GM19351 (cell line): ENCODE results near the gene SDK1.

ENCODE experiments used
- ATAC-seq: cut with Tn5 transposase; IDR thresholded peaks from one replicate; pipeline ENCODE4 v1.9.1; 2021; ENCODE audit warnings: mild to moderate bottlenecking, moderate library complexity; ENCODE audit not compliant: unreplicated experiment

The SDK1 gene

DNA sequence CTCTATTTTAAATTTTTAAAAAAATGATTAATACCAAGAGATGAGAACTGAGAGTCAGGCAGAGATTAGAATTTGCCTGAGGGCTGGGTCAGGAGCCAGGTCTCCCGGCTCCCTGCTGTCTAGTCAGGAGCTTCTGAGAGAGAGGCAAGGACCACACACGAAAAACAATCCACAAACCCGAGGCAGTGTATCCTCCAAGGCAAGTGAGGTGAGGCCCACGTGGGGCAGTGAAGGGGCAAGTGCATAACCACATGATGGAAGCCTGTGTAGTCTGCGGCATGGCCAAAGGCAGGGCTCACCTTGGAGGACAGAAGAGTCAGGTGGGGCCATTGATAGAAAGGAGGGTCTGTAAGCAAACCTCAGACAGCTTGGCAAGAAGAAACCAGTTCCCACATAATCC, 839.9 kb downstream of the SDK1 start:
- ATAC-seq: no peak

DNA sequence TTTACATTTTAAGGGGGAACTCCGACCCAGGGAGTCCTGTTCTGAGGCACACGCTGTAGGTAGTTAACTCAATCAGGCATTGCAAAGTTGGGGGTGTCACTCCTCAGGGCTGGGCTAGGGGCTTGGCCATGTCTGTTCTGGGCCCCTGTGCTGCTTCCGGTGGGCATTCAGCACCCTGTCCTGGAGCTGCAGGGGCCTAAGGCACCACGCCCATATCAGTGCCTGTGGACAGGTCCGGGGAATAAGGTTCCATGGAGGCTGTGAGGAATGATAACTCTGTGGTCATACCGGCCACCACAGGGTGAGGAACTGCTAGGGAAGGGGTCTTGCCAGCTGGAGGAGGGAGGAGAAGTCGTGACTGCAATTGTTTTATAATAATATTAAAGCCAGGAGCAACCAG, 842.0 kb downstream of the SDK1 start:
- no peak for ATAC-seq

- no peak for ATAC-seq
Observed at GRCh38 chr7:4143511-4144171, 842.6 kb downstream of the SDK1 start.

DNA sequence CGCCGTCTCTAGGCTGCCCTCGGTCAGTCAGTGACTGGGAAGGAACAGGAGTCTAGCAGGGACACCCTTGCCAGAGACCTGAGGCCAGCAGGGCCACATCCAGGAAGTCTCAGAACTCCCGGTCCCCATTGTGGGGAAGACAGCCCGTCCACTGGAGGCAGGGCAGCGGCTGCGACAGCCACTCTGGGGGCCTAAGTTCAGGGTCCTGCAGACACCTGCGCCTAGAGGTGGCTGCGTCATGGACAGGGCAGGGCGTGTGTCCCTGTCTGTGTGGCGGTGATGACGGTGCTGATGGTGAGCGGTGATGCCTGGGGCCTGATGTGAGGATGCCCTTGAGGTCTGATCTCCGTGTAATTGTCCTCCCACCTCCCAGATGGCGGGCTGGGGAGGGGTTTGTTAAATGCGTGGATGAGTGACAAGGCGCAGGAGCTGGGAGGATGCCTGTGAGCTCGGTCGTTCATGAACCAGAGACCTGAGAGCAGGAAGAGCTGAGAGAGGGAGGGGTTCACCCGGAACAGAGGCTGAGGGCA, 843.2 kb downstream of the SDK1 start:
- no peak for ATAC-seq

DNA sequence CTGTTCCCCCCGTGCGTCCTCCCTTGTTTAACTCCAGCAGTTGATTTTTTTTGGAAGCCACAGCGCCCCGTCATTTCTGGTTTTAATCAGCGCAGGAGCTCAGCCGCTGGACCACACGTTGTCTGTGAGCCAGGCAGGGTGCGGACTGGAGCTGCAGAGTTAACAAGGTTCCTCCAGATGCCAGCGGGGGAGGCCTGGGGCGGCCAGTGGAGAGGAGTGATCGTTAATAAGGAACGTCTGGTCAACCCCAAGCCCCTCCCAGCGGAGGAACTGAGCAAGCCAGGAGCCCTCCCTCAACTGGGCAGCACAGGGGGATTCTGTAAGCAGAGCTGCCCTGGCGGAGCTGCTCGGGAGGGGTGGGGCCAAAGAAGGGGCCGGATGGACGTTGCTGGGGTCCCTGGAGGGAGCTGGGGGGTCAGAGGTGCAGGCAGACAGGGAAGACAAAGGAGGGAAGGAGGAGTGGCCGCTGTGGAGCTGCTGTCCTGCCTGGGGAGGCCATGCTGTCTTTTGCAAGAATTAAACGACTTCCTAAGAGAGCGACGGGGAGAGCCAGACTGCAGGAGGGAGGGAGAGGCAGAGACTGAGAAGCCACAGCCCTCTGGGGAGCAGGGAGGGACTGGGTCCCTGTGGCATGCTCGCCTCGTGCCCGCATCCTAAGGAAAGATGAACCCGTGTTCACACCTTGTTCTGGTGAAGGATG, 843.9 kb downstream of the SDK1 start:
- no peak for ATAC-seq

GRCh38 chr7:4145576-4145975, 844.5 kb downstream of the SDK1 start:
- no peak for ATAC-seq

DNA sequence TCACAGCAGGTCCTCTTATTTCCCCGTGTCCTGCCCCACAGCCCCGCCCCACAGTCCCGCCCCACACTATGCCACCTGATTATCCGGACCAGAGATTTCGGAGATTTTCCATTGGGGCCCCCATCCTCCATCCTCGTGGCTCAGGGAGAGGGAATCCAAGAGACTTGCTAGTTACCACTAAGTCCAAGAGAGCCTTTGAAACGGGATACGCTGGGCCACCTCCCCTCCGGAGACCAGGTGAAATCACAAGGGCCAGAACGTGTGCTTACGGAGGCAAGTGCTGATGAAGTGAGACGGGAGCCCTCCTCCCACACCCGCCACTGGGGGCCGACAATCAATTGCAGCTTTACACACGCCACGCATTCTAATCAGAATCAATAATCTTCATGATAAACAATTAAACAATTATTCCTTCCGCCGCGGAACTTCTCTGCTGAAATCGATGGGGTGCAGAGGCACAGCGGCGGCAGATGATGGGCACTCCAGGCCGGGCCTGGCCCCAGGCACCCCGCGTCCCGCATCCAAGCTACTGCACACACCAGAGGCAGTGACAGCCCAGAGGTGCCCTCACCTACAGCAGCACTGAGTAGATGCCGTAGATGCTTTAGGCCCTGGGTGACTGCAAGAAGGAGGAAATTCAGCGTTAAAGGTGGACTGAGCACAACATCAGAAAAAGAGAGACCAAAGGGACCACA, 847.0 kb downstream of the SDK1 start:
- no peak for ATAC-seq

DNA sequence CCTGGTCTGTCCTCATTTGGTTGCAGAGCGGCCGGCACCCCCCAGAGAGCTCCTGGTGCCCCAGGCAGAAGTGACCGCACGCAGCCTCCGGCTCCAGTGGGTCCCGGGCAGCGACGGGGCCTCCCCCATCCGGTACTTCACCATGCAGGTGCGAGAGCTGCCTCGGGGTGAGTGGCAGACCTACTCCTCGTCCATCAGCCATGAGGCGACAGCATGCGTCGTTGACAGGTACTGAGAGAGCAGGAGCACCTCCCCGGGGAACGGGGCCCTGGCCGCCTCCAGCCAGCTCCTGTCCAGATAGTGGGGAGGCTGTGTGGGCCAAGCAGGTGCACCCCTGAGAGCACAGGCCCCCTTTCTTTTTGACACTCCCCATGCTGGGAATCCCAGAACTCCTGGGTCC, 848.2 kb downstream of the SDK1 start:
- ATAC-seq: no peak

DNA sequence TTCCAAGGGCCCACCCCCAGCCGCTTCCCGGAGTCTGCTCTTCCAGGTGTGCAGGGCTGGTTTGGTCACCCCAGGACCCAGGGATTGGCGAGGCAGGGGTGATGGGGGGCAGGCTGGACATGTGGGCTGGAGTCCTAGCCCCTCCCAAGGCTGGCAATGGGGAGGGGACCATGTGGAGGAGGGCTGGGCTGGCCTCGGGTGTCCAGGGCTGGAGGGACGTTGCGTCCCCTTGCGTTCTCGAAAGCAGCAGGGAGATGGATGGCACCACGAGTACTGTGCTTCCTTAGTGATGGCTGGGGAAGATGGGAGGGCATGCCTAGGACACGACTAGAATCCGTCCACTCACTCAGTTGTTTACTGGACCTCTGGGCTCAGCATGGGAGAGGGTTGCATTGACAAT, 848.6 kb downstream of the SDK1 start:
- no peak for ATAC-seq

- no peak for ATAC-seq
Observed at GRCh38 chr7:4150731-4151130, 849.7 kb downstream of the SDK1 start.

GRCh38 chr7:4151524-4151923, 850.5 kb downstream of the SDK1 start:
- ATAC-seq: no peak

DNA sequence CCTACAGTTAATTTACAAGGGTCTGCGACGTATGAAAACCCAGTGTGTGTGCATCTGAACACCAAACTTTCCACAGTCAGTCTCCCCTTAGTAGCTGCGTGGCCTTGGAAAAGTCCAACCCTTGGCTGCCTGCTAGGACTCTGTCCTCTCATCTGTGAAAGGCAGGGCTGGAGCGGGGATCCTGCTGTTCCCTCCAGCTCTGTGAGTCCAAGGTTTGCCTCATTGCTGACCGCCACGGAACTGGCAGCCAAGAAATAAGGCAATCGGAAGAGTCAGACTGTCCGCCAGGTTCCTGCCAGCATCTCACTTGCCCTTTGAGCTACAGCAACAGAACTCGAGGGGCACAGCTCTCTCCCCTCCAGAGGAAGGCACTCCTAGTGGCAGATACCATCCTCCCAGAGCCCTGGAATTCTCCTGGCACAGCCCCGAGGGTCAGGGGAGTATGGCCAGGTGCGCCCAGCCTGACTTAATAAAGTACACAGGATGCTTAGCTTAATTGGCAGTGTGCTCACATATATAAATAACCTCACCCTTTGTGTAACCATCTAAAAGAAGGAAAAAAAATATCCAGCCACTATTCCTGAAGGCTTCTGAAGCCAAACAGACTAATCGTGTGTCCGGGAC, 851.0 kb downstream of the SDK1 start:
- no peak for ATAC-seq

- ATAC-seq: no peak
Observed at GRCh38 chr7:4154882-4155535, 854.0 kb downstream of the SDK1 start.

DNA sequence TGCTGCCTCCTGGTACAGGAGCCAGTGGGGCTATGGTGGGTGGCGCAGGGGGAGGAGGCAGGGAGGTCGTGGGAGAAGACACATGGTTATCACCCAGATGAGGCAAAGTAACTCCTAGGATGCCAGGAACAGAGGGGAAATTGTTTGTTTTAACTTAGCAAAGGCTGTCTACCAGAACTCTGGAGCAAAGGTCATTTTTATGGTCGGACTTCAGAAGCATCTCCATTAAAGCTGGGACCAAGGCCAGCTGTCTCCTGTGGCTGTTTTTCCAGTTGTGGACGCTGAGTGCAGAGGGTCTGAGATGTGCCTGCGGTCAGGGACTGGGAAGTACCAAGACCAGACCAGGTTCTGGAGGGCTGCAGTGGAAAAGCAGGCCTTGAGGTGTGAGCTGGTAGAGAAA, 855.1 kb downstream of the SDK1 start:
- ATAC-seq: no peak

DNA sequence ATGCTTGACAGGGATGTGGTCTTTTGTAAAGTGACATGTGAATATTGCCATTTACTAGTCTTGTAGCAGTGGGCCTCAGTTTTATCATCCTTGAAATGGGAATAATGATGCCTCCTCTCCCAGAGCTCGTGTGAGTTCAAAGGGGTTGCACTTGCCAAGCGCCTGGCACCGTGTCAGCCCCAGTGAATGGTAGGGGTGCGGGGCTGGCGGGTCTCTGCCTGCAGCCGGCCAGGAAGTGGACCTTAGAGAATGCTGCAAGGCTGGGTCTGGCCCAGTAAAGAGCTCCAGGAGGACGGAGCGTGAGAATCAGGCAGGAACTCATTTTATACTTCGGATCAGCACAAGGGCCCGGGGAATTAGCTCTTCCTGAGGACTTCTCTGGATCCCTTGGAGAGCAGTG, 856.6 kb downstream of the SDK1 start:
- ATAC-seq: no peak

- ATAC-seq: no peak
Observed at GRCh38 chr7:4158441-4159153, 857.5 kb downstream of the SDK1 start.

DNA sequence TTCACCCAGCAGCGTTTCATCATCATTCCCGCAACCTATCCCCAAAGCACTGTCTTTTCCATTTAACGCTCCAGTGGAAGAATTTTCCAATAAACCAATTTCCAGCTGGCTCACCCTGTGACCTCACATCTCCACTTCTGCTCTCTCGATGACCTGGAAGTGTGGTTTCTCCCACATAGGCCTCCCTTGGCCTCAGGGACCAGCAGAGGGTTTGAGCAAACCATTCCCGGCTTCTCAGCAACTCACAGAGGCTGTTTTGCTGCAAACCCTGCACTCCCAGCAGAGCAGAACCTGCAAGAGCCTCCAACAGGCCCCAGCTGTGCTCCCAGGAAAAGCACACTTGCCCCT, 858.1 kb downstream of the SDK1 start:
- no peak for ATAC-seq

DNA sequence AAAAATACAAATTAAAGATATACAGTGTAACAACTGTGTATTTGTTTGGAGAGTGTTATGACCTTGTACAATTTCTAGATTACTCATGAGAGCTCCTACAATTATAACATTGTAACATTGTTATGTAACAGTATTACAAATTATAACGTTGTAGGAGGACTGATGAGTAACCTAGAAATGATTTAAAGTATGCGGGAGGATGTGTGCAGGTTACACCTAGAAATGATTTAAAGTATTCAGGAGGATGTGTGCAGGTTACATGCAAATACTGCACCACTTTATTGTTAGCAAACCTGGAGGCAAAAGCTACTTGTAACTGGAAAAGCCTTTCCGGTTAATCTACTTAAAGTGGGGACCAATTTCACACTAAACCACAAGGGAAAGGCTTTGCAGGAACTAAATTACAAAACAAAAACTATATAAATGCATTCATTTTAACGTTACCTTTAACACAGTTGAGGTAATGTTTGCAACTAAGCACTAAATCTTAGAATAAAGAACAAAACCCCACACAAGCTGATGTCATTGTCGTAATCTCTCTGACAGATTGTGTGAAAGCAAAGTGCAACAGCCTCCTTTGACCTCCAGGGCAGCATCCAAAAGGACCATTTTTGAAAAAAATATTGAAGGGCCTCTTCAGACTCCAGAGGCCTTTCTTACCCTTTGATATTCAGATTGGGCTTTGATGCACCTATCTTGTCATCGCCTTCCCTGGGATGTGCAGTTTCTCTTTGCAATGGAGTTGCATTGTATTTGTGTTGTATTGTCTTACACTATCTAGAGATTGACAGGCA, 858.9 kb downstream of the SDK1 start:
- no peak for ATAC-seq

DNA sequence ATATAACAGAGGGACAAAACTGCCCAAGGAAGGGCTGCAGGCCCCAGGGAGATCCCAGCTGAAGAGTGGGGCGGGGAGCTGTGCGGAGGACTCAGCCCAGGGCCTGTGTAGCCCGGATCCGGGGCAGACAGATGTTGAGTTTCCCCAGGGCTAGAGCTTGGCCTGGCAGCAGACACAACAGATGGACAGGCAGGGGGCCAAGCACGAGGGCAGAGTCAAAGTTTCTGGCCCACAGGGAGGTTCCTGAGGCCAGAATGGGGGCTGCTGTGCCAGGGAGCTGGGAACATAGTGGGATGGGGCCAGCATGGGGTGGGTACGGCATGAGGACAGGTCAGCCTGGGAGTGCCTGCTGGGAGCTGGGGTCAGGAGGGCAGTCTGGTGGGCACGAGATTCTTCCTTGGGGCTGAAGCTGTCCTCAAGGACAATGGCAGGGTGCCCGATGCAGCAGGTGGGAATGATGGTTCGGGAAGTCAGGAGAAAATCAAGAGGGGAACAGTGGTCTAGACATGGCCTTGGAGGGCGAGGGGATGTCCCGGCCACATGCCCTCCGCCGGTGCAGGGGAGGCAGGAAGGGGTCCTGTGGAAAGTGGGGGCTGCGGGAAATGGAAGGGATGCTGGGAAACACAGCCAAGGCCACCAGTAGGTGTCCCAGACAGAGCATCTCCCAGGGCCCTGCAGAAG, 862.0 kb downstream of the SDK1 start:
- ATAC-seq: no peak
